NCI-H2171 (cell line): Measurements from ENCODE around the gene RFC2.
"Not testable (repeated sequence)": the region's sequence is repeated elsewhere in the genome, so short reads cannot be mapped to it uniquely, and the experiment has no call there.

Source experiments
- DNase-seq: peaks from one replicate; lab custom pipeline; 2025; lab: John Stamatoyannopoulos, UW

RFC2 gene

DNA sequence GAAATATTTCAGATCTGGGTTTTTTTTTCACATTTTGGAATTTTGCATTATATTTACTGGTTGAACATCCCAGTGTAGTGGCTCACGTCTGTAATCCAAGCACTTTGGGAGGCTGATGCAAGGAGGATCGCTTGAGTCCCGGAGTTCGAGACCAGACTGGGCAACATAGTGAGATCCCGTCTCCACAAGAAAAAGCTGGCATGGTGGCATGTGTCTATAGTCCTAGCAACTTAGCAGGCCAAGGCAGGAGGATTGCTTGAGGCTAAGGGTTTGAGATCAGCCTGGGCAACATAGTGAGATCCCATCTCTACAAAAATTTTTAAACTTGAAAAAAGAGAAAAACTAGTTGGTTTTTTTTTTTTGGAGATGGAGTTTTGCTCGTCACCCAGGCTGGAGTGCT is 6.0 kb downstream of the RFC2 start:
- no peak for DNase-seq

DNA sequence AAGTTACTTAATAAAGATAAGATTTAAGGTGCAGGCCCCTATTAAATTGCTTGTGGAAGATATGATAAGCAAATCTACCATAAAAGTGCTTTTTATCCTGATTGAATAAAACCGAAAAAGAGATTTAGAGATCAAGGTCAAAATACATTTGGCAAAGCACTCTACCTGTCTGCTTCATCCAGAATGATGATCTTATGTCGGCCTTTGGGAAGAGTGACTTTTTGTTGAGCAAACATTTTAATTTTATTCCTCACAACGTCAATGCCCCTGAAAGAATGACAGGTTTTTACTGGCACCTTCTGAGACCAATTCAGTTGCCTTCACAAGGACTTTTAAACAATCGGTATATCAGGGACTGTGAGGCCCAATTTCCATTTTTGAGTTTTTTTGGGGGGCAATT is 7.7 kb downstream of the RFC2 start:
- no peak for DNase-seq

DNA sequence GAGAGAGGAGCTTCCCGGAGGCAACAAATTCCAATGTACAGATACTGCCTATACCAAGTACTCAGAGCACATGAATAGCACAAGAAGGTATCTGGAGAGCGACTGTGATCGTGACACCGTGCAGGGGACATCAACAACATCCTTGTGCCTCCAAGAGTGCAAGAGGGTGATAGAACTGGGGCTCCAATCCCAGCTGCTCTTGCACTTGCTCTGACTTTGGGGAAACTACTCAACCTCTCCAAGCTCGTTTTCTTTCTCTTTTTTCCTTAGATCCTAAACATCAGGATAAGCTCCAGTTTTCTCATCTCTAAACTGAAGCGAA is 12.1 kb downstream of the RFC2 start:
- DNase-seq: no peak

DNA sequence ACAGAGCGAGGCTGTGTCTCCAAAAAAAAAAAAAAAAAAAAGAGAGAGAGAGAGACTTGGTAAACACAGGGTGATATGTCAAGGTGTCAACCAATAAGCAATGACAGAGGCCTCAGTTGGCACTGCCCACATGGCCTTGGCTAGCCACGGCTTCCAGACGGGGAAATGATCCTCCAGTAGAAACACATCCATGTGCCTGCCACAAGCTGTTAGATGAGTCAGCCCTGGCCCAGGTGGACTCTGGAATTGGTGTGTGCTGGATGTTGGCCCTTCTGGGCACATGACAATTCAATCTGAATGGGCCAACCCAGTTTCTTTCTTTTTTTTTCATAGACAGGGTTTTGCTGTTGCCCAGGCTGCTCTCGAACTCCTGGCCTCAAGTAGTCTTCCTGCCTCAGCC is 13.7 kb downstream of the RFC2 start:
- DNase-seq: no peak

DNA sequence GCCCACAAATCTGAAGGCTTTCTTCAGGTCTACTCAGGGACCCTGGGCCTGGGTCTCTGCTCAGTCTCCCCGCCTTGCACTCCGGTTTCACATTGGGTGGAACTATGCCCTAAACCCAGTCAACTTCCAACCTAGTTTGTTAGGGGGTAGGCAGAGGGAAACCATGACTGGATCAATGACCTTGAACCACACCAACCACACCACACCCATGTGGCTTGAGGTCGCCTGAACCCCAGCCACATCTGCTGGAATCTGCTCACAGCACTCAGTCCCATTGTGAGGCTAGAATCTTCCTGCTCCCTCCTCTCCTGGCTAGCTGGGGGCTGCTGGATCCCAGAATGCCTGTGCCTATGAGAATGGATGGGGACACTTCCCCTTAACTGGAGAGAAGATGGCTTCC is 17.9 kb downstream of the RFC2 start:
- no peak for DNase-seq

DNA sequence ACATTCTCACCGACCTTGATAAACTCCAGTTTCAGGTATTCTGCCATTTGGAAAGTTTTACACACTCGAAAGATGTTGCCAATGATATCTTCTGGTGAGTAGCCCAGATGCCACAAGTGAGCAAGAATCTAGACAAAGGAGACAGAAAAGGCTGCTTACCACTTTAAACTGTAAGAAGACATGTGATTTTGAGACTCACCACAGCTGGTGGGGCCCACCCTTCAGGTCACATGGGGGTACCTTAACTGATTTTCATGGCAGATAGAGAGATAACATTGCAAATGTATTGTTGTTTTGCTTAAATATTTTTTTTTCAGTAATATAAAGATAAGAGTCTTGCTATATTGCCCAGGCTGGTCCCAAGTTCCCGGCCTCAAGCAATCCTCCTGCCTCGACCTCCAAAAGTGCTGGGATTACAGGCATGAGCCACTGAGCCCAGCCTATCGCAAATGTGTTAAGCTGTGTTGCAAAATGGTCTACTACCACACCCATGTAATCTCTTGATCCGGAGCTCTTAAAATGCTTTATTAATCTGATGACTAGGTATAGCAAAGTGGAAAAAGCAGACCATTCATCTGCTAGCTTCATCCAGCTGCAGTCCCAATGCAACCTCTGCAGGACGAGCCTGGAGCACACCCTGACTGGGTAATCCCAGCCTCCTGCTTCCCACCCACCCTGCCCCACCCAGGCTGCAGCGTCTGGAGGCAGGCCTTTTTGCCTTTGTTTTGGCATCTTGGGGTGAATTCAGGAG is 18.5 kb downstream of the RFC2 start:
- no peak for DNase-seq

DNA sequence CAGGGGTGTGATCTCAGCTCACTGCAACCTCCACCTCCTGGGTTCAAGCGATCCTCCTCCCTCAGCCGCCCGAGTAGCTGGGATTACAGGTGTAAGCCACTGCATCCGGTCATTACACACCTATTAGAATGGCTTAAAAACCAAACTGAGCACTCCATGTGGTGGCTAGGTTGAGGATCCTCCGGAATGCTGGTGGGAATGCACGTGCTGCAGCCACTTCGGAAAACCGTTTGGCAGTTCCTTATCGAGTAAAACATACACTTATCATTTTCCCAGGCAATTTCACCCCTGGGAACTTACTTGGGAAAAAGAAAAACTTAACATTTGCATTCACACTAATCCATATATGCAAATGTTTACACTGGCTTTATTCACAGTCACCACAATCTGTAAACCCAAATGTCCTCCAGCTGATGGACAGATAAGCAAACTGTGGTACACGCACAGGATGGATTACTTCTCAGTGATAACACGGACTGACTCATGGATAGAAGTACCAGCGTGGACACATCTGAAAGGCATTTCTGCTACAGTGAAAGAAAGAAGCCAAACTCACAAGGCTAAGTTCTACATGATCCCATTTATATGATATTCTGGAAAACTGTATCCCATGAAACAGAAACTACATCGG is 20.4 kb downstream of the RFC2 start:
- DNase-seq: no peak

DNA sequence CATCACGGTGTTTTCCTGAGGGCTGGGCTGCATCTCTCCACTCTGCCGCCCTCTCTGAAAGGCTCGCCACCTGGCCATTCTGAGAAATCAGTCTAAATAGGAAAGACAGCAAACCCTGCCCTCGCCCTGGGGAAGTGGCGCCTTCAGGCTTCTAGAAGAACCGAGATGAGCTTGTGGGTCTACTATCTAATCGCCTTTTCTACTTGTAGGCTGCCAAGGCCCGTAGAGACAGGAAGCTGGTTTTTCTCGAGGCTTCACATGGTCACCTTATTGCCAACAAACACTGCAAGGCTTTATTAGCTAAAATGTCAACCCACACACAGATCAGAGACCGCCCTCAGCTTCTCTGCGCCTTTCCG is 23.0 kb downstream of the RFC2 start:
- DNase-seq: no peak

DNA sequence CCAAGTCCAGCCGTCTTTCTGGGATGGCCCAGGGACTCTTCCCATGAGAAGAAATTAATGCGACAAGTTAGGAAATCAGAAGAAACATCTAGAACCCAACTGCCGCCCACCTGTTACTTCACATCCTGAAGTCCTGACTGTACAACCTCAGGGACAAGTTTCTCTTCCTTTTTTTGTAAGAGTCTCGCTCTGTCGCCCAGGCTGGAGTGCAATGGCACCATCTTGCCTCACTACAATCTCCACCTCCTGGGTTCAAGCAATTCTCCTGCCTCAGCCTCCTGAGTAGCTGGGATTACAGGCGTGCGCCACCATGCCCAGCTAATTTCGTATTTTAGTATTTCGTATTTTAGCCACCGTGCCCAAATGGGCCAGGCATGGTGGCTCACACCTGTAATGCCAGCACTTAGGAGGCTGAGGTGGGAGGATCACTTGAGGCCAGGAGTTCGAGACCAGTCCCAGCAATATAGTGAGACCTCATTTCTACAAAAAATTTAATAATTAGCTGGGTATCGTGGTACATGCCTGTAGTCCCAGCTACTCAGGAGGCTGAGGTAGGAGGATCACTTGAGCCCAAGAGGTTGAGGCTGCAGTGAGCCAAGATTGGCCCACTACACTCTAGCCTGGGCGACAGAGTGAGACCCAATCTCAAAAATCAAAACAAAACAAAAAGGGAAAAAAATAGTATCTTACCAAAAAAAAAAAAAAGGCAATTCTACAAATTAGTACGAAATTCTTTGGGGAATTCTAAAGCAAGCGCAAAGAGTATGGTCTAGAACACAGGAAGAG is 23.6 kb downstream of the RFC2 start:
- DNase-seq: no peak

DNA sequence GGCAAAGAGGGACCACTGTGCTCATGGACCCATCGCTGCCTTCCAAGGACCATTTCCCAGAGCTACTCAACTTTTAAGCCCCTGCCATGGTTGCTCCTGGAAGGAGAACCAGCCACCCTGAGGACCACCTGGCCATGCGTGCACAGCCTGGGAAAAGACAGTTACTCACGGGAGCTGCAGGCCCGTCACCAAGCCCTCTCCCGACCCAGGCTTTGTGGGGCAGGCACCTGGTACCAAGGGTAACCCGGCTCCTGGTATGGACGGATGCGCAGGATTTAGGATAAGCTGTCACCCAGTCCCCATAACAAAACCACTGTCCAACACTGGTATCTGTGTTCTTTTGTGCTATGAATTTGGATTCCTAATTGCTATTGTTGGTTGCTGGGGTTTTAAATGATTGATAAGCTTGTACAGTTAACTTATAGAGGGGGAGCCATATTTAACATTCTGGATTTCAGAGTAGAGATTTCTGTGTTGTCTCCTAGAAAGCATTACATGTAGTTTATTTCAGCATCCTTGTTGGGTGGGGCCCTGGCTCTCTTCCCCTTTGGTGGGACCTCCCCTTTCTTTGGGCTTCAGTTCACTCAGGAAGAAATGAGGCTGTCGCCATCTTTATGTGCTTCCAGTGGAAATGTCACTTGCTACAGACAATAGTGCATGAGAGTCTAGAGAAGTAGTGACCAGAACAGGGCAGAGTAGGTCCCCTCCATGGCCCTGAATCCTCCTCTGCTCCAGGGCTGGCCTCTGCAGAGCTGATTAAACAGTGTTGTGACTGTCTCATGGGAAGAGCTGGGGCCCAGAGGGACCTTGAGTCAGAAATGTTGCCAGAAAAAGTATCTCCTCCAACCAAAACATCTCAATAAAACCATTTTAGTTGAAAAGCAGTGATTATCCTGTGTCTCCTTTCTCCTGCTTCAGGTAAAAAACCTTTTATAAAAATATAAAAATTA is 25.0 kb downstream of the RFC2 start:
- DNase-seq: no peak

DNA sequence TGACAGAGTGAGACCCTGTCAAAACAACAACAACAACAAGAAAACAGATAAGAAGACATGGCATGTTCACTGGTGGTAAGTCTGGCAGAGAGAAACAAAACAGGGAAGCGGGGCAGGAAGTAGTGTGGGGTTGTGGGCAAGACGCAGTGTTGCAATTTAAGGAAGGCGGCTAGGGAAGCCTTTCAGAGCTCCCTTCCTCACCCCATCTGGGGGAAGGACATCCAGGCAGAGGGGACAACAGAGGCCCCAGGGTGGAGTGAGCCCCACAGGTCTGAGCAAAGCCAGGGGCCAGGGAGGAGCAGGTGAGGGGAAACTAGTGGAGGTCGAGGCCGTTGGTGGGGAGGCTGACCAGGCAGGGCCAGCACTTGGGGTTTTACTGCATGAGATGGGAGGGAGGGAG is 27.6 kb downstream of the RFC2 start:
- no peak for DNase-seq

DNA sequence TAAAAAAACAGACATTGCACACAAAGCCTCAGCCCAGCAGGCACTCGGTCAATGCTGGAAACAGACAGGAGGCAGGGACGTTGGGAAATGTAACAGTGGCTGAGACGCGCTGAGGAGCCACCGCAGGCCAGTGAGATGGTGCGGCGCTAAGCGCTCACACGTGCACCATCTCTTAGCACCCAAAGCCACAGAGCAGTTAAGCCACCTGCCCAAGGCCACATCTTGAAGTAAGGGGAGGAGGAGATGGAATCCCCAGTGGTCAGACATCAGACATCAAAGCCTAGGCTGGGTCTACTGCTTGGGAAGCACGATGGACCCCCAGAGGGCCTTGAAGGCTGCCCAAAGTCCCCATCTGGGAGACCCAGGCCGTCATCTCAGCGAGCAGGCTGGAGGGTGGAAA is 28.8 kb downstream of the RFC2 start:
- DNase-seq: no peak

DNA sequence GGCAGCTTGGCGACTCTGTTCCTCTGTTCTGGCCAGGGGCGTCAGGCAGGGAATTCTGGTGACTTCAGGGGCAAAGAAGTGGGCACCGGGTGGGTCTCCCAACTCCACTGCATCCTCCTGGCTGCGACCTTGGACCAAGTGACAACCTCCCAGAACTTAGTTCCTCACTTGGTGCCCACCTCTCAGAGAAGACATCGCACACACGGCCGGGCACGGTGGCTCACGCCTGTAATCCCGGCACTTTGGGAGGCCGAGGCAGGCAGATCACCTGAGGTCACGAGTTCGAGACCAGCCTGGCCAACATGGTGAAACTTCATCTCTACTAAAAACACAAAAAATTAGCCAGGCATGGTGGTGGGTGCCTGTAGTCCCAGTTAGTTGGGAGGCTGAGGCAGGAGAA is 29.3 kb downstream of the RFC2 start:
- DNase-seq: not testable (repeated sequence)

DNA sequence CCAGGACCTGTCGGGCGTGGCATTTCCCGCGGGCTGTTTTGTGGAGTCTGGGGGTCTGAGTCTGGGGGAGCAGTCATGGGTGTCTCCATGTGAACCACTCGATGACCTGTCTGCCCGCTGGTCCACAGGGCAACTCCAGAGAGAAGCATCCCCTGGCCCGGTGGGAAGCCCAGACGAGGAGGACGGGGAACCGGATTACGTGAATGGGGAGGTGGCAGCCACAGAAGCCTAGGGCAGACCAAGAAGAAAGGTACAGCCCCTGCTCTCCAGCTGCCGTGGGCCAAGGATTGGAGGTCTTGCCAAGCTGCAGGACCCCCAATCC is 29.7 kb downstream of the RFC2 start:
- DNase-seq: no peak

DNA sequence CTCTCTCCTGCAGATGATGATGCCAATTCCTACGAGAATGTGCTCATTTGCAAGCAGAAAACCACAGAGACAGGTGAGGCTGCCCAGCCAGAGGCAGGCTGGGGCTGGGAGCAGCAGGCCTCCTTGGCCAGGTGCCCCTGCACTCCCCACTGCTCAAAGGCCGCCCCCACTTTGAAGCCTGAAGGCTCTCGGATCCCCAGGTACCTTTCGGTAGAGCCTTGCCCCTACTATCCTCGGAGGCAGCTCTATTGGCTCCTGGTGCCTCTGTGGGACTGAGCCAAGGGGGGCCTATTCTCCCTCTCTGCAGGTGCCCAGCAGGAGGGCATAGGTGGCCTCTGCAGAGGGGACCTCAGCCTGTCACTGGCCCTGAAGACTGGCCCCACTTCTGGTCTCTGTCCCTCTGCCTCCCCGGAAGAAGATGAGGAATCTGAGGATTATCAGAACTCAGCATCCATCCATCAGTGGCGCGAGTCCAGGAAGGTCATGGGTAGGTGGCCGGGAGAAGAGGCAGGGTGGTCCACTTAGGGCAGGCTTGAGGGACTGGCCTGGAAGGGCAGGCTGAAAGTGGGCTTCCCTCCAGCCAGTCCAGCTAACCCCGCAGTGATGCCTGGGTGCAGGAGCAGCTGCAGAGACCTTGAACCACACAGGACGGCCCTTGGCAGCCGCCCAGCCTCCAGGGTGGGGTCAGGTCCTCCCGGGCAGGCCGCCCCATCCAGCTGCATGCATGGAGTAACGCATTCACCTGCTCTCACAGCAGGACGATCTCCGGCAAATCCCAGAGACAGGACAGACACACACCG is 30.3 kb downstream of the RFC2 start:
- DNase-seq: no peak

DNA sequence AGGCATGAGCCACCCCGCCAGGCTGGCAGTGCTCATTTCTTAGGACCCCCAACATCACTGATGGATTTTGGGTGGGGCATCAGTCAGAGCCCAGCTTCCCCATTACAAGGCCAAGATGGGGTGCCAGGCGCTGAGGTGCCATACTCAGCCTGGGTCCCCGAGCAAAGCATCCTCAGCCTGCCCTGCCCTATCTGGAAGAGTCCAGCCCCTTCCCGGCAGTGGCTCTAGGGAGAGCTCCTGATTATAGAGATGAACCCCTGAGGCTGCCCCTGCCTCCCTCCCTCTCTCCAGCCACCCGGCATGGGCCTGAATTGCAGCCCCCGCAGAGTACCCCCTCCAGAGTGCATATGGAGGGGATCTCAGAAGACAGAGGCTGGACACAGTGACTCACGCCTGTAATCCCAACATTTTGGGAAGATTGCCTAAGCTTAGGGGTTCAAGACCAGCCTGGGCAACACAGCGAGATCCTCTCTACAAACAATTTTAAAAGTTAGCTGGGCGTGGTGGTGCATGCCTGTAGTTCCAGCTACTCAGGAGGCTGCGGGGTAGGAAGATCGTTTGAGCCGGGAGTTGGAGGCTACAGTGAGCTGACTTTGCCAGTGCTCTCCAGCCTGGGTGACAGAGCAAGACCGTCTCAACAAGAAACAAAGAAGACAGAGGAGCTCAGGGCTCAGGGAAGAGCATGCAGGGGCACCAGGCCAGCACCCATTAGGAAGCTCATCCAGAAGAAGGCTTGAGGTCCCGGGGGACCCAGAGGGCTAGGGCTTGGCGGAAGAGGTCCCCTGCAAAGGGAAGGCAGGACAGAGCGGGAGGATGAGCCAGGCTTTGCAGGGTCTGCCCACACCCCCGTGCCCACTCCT is 31.1 kb downstream of the RFC2 start:
- DNase-seq: no peak

DNA sequence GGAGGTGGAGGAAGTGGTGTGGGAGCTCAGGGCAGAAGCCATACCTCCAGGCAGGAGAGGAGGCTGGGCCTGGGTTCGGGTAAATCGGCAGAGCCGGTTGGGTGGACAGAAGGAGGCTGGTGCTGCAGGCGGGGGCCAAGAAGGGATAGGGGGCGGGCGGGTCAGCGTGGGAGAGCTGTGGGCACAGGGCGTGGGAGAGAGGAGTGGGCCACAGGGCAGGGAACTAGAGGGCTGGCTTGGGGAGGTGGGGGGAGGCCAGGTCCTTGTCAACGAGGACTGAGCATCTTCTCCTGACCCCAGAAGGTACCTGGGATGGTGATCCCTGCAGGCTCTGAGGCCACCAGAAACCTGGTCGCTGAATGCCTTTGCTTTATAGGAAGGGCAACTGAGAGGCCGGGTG is 32.5 kb downstream of the RFC2 start:
- DNase-seq: no peak

DNA sequence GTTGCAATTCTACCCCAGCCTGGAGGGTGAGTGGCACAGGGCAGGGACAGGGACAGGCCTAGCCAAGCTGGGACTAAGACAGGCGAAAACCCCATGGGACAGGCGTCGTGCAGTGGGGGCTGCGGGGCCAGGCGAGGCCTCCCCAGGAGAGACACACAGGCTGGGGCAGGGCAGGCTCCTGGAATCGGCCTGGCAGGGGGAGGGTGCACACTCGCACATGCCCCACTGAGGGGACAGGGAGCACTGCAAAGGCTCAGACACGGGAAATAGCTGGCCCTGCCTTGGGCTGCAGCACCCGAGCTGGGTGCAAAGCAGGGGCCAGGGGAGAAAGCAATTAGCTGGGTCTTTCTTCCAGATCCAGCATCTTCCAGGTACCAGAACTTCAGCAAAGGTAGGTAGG is 34.0 kb downstream of the RFC2 start:
- no peak for DNase-seq

DNA sequence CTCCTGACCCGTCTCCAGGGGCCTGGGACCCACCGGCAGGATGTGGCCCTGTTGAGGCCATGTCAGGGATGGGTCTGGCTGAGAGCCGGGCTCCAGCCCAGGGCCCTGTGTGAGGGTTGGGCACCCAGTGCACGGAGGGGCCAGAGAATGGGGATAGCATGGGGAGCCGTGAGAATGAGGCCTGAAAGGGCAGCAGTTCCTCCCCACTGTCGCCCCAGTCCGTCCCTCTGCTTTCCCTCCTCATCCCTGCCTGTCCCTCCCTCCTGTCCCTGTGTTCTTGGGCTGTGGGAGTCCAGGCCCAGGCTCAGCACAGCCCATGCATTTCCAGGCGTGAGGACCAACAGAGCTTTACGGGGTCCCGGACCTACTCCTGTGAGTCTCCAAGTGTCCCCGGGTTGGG is 34.8 kb downstream of the RFC2 start:
- no peak for DNase-seq

DNA sequence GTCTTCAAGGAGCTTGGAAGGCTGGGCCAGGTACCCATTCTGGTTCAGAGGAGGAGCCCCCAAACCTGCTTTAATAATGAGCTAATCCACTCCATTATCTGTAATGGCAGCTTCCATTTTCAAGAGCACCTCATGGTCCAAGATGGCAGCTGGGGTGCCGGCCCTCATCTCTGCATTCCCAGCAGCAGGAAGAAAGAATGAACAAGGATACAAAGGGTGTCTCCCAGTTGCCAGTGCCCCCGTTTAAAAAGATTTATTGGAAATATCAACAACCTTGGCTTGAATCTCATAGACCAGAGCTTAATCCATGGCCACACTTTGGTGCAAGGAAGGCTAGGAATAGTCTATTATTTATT is 35.9 kb downstream of the RFC2 start:
- DNase-seq: no peak
